ENCODE measurements around the gene MASP2. TPM values are rescaled to one million over a fixed set of nuclear protein-coding genes. Genes with fewer than 3 reads are reported as not detected.
A peak's percentile ranks its signal among the peaks of the same experiment; 100 is the strongest.

Gene MASP2
- total and polyA plus RNA-seq, 9 of the 15 experiments (the other 6 are each of a cell fraction or from before 2014, with no cell fraction given): 0.01 to 0.23 (median 0.06) TPM; not detected in 3

GRCh38 chr1:11012260-11013159 is 34.5 kb downstream of the MASP2 start, which contains the start of gene TARDBP (continued):
- no peak for TF ChIP-seq SAFB2 (IDR thresholded peaks at IDR 0.05; ENCODE audit: borderline replicate concordance, low read depth, low read length, severe bottlenecking)
- peak in 1 of 2 experiments; percentile 100; a peak in 2 of 4 replicates for TF ChIP-seq BCLAF1 (IDR thresholded peaks at IDR 0.05; ENCODE audit: borderline replicate concordance in 1 of 2, control insufficient read depth in 1 of 2, low read depth in 2 of 2, low read length in 1 of 2)
- TF ChIP-seq SIX5 (IDR thresholded peaks at IDR 0.05; ENCODE audit: borderline replicate concordance in 1 of 2, insufficient read depth in 1 of 2, low read depth in 1 of 2, low read length in 2 of 2): peak; percentile 64 to 65; a peak in 3 of 4 replicates
- TF ChIP-seq POLR2B (IDR thresholded peaks at IDR 0.05; ENCODE audit: low read depth, partially characterized antibody): peak; percentile 94
- TF ChIP-seq CUX1 (CRISPR knock-in tag; IDR thresholded peaks at IDR 0.05): no peak
- peak; percentile 95 for TF ChIP-seq TAF1 (IDR thresholded peaks at IDR 0.05; ENCODE audit: control insufficient read depth, extremely low read depth, insufficient read depth, low read length, severe bottlenecking)
- peak in 1 of 2 experiments; percentile 65; a peak in 1 of 4 replicates for TF ChIP-seq TRIM24 (IDR thresholded peaks at IDR 0.05)
- TF ChIP-seq GTF2A2 (tag; IDR thresholded peaks at IDR 0.05): peak; percentile 66
- TF ChIP-seq MAX (CRISPR knock-in tag; IDR thresholded peaks at IDR 0.05): peak; percentile 79
- TF ChIP-seq TCF7L2 (IDR thresholded peaks at IDR 0.05; ENCODE audit: low read depth, low read length): peak; percentile 98
- peak; percentile 18; the same call in 1 of the 2 replicates for TF ChIP-seq HDAC2 (IDR thresholded peaks at IDR 0.05)
- TF ChIP-seq RBM34 (IDR thresholded peaks at IDR 0.05; ENCODE audit: borderline replicate concordance, insufficient read depth, low read length): no peak
- 0 out of 2 replicates have a peak, but pooled peaks have one; percentile 34 for TF ChIP-seq ZBTB9 (CRISPR knock-in tag; IDR thresholded peaks at IDR 0.05)
- 0 out of 2 replicates have a peak, but pooled peaks have one; percentile 11 for TF ChIP-seq NCOR1 (IDR thresholded peaks at IDR 0.05)
- TF ChIP-seq MCM2 (IDR thresholded peaks at IDR 0.05; ENCODE audit: low read depth): no peak
